H1 (cell line): Measurements from ENCODE around the gene IFNA16.

ENCODE experiments used
- ATF2 ChIP-seq: IDR thresholded peaks from 2 replicates; pipeline ENCODE4 v1.6.1; 2012; ENCODE audit warnings: low read length, inconsistent platforms
- CREB1 ChIP-seq: IDR thresholded peaks from 2 replicates; pipeline ENCODE4 v1.6.1; 2012; ENCODE audit warnings: inconsistent platforms
- EP300 ChIP-seq, 2 experiments: IDR thresholded peaks; 1 replicate in 1 of 2; 2 replicates in 1 of 2; pipeline ENCODE4 v1.6.1; 2011 to 2012; ENCODE audit warnings: low read depth in 2 of 2, low read length in 2 of 2, mild to moderate bottlenecking in 2 of 2, borderline replicate concordance in 1 of 2, inconsistent platforms in 1 of 2, moderate library complexity in 1 of 2
- EZH2 ChIP-seq: fragments of 200-600 bp; sonication (generic); IDR thresholded peaks from 2 replicates; pipeline ENCODE4 v1.7.1; 2012; ENCODE audit warnings: low read depth, mild to moderate bottlenecking, moderate library complexity, low read length, inconsistent platforms; ENCODE audit not compliant: severe bottlenecking
- HDAC2 ChIP-seq, 2 experiments: fragments of 300-600 bp in 1 of 2; sonication (generic) in 1 of 2; IDR thresholded peaks; 2 replicates each; pipeline ENCODE4 v1.6.1; 2011 to 2012; ENCODE audit warnings: low read depth in 2 of 2, low read length in 2 of 2, mild to moderate bottlenecking in 2 of 2, moderate library complexity in 2 of 2, borderline replicate concordance in 1 of 2, inconsistent platforms in 1 of 2
- POLR2A ChIP-seq, 2 experiments: IDR thresholded peaks; 1 replicate in 1 of 2; 2 replicates in 1 of 2; pipeline ENCODE4 v1.6.1; 2011; ENCODE audit warnings: low read depth in 2 of 2, low read length in 2 of 2, mild to moderate bottlenecking in 2 of 2; ENCODE audit errors: control extremely low read depth in 1 of 2
- RAD21 ChIP-seq, 2 experiments: IDR thresholded peaks in 1 of 2; conservative IDR thresholded peaks in 1 of 2; 2 replicates each; pipeline ENCODE4 v1.6.1; 2011; ENCODE audit warnings: low read depth in 2 of 2, low read length in 2 of 2, improper control_type of control experiment in 1 of 2, inconsistent platforms in 1 of 2, mild to moderate bottlenecking in 1 of 2, moderate library complexity in 1 of 2
- TAF7 ChIP-seq: optimal IDR thresholded peaks from 2 replicates; pipeline ENCODE3; 2011; ENCODE audit warnings: low read depth, mild to moderate bottlenecking, inconsistent platforms, low read length, moderate library complexity, borderline replicate concordance
- TEAD4 ChIP-seq: IDR thresholded peaks from 2 replicates; pipeline ENCODE4 v1.6.1; 2012; ENCODE audit warnings: low read depth, low read length, inconsistent platforms, mixed read lengths
- TF ChIP-seq, protein P1 (sequence below), 3 experiments: IDR thresholded peaks; 1 replicate in 2 of 3; 2 replicates in 1 of 3; pipeline versions ENCODE4 v1.5.1 to v1.6.1; 2011; ENCODE audit warnings: low read length in 3 of 3, mild to moderate bottlenecking in 3 of 3, inconsistent platforms in 2 of 3, low read depth in 1 of 3, moderate library complexity in 1 of 3; ENCODE audit not compliant: insufficient read depth in 1 of 3; ENCODE audit errors: control extremely low read depth in 1 of 3

DNA sequence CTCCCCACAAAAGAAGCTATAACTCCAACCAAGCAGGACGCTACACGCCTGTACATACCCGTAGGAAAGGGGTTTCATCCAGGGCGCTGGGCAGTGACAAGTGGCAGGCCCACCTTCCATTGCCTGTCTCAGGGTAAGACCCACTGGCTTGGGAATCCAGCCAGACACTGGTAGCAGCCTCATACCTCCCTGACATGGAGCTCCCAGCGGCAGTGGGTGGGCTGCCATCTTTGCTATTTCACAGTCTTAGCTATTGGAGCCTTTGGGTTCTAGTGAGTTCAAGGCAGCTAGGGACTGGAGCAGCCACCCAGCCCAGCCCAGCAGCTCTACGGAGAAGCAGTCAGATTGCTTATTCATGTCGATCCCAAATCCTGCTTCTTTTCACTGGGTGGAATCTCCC, 6.8 kb downstream of the IFNA16 start:
- TF ChIP-seq RAD21 (IDR thresholded peaks at IDR 0.05 in 1 of 2, conservative IDR thresholded peaks at IDR 0.05 in 1 of 2; ENCODE audit: low read depth in 2 of 2, low read length in 2 of 2) (no peak), TEAD4 (no peak), POLR2A (IDR thresholded peaks at IDR 0.05; ENCODE audit: control extremely low read depth in 1 of 2, low read depth in 2 of 2, low read length in 2 of 2) (no peak), EP300 (IDR thresholded peaks at IDR 0.05; ENCODE audit: borderline replicate concordance in 1 of 2, low read depth in 2 of 2, low read length in 2 of 2) (no peak), HDAC2 (IDR thresholded peaks at IDR 0.05; ENCODE audit: borderline replicate concordance in 1 of 2, low read depth in 2 of 2, low read length in 2 of 2) (no peak), EZH2 (no peak), ATF2 (no peak), TAF7 (no peak), CREB1 (no peak)
- TF ChIP-seq, protein P1, sequence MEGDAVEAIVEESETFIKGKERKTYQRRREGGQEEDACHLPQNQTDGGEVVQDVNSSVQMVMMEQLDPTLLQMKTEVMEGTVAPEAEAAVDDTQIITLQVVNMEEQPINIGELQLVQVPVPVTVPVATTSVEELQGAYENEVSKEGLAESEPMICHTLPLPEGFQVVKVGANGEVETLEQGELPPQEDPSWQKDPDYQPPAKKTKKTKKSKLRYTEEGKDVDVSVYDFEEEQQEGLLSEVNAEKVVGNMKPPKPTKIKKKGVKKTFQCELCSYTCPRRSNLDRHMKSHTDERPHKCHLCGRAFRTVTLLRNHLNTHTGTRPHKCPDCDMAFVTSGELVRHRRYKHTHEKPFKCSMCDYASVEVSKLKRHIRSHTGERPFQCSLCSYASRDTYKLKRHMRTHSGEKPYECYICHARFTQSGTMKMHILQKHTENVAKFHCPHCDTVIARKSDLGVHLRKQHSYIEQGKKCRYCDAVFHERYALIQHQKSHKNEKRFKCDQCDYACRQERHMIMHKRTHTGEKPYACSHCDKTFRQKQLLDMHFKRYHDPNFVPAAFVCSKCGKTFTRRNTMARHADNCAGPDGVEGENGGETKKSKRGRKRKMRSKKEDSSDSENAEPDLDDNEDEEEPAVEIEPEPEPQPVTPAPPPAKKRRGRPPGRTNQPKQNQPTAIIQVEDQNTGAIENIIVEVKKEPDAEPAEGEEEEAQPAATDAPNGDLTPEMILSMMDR (IDR thresholded peaks at IDR 0.05; ENCODE audit: control extremely low read depth in 1 of 3, insufficient read depth in 1 of 3, low read depth in 1 of 3, low read length in 3 of 3), result no peak
